ENCODE results near the gene UGT1A1.

DNA sequence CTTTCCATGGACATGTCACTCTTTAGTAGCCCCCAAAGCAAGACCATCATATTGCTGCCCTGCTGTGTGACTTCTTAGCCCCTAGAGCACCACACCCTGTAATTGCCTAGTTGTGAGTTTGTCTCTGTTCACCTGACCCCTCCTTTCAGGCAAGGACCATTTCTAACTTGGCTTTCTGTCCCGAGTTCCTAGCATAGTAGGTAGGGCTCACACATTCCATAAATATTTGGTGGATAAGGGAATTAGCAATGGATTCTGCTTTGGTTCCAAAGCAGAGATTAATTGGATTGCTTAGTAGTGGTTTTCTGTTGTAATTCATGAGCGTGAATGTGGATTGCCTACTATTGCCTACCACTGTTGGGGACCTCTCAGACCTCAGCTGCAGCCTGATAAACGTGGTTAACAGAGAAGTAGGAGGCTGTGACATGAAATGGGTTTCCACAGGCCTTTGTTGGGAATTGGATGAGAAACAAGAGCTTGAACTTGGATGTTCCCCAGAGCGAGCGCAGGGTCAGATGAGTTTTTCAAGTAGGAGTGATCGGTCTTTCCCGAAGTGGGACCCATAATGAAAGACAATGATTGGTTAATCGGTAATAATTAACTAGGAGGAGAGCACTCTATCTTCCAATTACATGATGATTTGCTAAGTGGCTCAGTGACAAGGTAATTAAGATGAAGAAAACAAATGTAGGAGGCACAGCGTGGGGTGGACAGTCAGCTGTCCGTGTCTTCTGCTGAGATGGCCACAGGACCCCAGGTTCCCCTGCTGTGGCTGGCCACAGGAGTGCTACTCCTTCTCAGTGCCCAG, 13.4 kb upstream of the UGT1A1 start:
- TF ChIP-seq POLR2AphosphoS5 (IDR thresholded peaks at IDR 0.05) (no peak), POLR2A (IDR thresholded peaks at IDR 0.05) (no peak)
- TF ChIP-seq, protein P1, sequence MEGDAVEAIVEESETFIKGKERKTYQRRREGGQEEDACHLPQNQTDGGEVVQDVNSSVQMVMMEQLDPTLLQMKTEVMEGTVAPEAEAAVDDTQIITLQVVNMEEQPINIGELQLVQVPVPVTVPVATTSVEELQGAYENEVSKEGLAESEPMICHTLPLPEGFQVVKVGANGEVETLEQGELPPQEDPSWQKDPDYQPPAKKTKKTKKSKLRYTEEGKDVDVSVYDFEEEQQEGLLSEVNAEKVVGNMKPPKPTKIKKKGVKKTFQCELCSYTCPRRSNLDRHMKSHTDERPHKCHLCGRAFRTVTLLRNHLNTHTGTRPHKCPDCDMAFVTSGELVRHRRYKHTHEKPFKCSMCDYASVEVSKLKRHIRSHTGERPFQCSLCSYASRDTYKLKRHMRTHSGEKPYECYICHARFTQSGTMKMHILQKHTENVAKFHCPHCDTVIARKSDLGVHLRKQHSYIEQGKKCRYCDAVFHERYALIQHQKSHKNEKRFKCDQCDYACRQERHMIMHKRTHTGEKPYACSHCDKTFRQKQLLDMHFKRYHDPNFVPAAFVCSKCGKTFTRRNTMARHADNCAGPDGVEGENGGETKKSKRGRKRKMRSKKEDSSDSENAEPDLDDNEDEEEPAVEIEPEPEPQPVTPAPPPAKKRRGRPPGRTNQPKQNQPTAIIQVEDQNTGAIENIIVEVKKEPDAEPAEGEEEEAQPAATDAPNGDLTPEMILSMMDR (IDR thresholded peaks at IDR 0.05): no peak

Data from prostate gland (tissue), 2 donors.